HepG2 (cell line): Measurements from ENCODE around the gene NYAP1. TPM values are rescaled to one million over a fixed set of nuclear protein-coding genes. Genes with fewer than 3 reads are reported as not detected.

Source experiments
- ATF5 ChIP-seq: sonication (generic); formaldehyde crosslinking; IDR thresholded peaks from 2 replicates; pipeline ENCODE4 v1.4.0; 2020; ENCODE audit warnings: mild to moderate bottlenecking, low read depth, missing genetic modification reagents
- FOSL2 ChIP-seq: sonication (generic); formaldehyde crosslinking; IDR thresholded peaks from 2 replicates; pipeline ENCODE4 v1.4.0; 2020; ENCODE audit warnings: missing genetic modification reagents
- HMGXB4 ChIP-seq, 2 experiments: sonication (generic) in 1 of 2; formaldehyde crosslinking in 1 of 2; IDR thresholded peaks; 2 replicates each; pipeline versions ENCODE4 v1.4.0 to v1.6.1; 2018 to 2020; ENCODE audit warnings: missing genetic modification reagents in 2 of 2, borderline replicate concordance in 1 of 2, low read depth in 1 of 2, mild to moderate bottlenecking in 1 of 2, missing biosample characterization in 1 of 2
- MAFG ChIP-seq: sonication (generic); formaldehyde crosslinking; IDR thresholded peaks from 2 replicates; pipeline ENCODE4 v1.5.1; 2020; ENCODE audit warnings: mild to moderate bottlenecking, missing genetic modification reagents
- MLXIP ChIP-seq: sonication (generic); formaldehyde crosslinking; IDR thresholded peaks from 2 replicates; pipeline ENCODE4 v1.9.0; 2021; ENCODE audit warnings: missing genetic modification reagents, borderline replicate concordance
- NKX3-1 ChIP-seq: sonication (generic); formaldehyde crosslinking; IDR thresholded peaks from 2 replicates; pipeline ENCODE4 v1.5.0; 2020; ENCODE audit warnings: missing genetic modification reagents
- SP1 ChIP-seq, 2 experiments: fragments of 450-650 bp in 1 of 2; sonication (generic) in 1 of 2; formaldehyde crosslinking in 1 of 2; IDR thresholded peaks; 2 replicates each; pipeline versions ENCODE4 v1.4.0 to v1.6.1; 2016 to 2020; ENCODE audit warnings: missing genetic modification reagents in 1 of 2
- TRAFD1 ChIP-seq: sonication (generic); formaldehyde crosslinking; IDR thresholded peaks from 2 replicates; pipeline ENCODE4 v1.5.1; 2020; ENCODE audit warnings: missing genetic modification reagents, mild to moderate bottlenecking, borderline replicate concordance
- UBTF ChIP-seq: sonication (generic); formaldehyde crosslinking; IDR thresholded peaks from 2 replicates; pipeline ENCODE4 v1.4.0; 2020; ENCODE audit warnings: mild to moderate bottlenecking, missing genetic modification reagents
- ZBTB3 ChIP-seq: sonication (generic); formaldehyde crosslinking; IDR thresholded peaks from 2 replicates; pipeline ENCODE4 v1.4.0; 2020; ENCODE audit warnings: low read depth, mild to moderate bottlenecking, moderate library complexity, missing genetic modification reagents, borderline replicate concordance
- ZNF280B ChIP-seq: sonication (generic); formaldehyde crosslinking; IDR thresholded peaks from 2 replicates; pipeline ENCODE4 v1.5.0; 2020; ENCODE audit warnings: missing genetic modification reagents, mild to moderate bottlenecking, borderline replicate concordance
- ZNF282 ChIP-seq: fragments of 450-650 bp; IDR thresholded peaks from 2 replicates; pipeline ENCODE4 v1.6.1; 2018; ENCODE audit not compliant: partially characterized antibody
- ZNF556 ChIP-seq: sonication (generic); formaldehyde crosslinking; IDR thresholded peaks from 2 replicates; pipeline ENCODE4 v1.4.0; 2020; ENCODE audit warnings: mild to moderate bottlenecking, missing genetic modification reagents, borderline replicate concordance
- ZNF605 ChIP-seq: sonication (generic); formaldehyde crosslinking; IDR thresholded peaks from 2 replicates; pipeline ENCODE4 v1.8.0; 2022; ENCODE audit warnings: mild to moderate bottlenecking, missing genetic modification reagents
- ZNF766 ChIP-seq: sonication (generic); formaldehyde crosslinking; IDR thresholded peaks from 2 replicates; pipeline ENCODE4 v1.5.0; 2020; ENCODE audit warnings: missing genetic modification reagents, borderline replicate concordance
- ZNF883 ChIP-seq: sonication (generic); formaldehyde crosslinking; IDR thresholded peaks from 2 replicates; pipeline ENCODE4 v1.5.1; 2020; ENCODE audit warnings: mild to moderate bottlenecking, missing genetic modification reagents; ENCODE audit errors: not compliant biosample characterization
- polyA plus RNA-seq, 8 experiments: library from polyadenylated mRNA; depleted of rRNA in 3 of 8; stranded (reverse) in 7 of 8; unstranded in 1 of 8; fragments of >200 nt; fragmentation: Illumina TruSeq in 4 of 8; extraction: Trizol in 4 of 8; gene quantifications; 2 replicates each; pipeline versions ENCODE4 v1.2.1 to v1.2.3, GENCODE V29; 2011 to 2016; ENCODE audit warnings: low read depth in 4 of 8, missing spikeins in 1 of 8, mixed read lengths in 1 of 8; ENCODE audit not compliant: insufficient read depth in 1 of 8
- total RNA-seq, 5 experiments: library from RNA; depleted of rRNA; stranded (reverse); fragments of >200 nt; fragmentation: Illumina TruSeq; extraction: Trizol; gene quantifications; 2 replicates each; pipeline ENCODE4 v1.2.3, GENCODE V29; 2016; ENCODE audit warnings: low read depth in 1 of 5

NYAP1 gene
- total and polyA plus RNA-seq, 2 of the 13 experiments (the other 11 are each of a cell fraction or from before 2014, with no cell fraction given): 0.15 to 0.46 TPM

- TF ChIP-seq ATF5 (no peak), ZNF883 (no peak), MLXIP (no peak), ZNF556 (peak; percentile 63; the same call in 1 of the 2 replicates), MAFG (CRISPR knock-in tag) (no peak), SP1 (IDR thresholded peaks at IDR 0.05) (no peak), SP1 (CRISPR knock-in tag; IDR thresholded peaks at IDR 0.05) (no peak; the same call in 1 of the 2 replicates), ZBTB3 (CRISPR knock-in tag) (0 out of 2 replicates have a peak, but pooled peaks have one; percentile 48), ZNF282 (no peak), UBTF (CRISPR knock-in tag) (peak; percentile 39; the same call in 1 of the 2 replicates), ZNF766 (CRISPR knock-in tag) (no peak), ZNF280B (CRISPR knock-in tag) (0 out of 2 replicates have a peak, but pooled peaks have one; percentile 17), HMGXB4 (CRISPR knock-in tag; IDR thresholded peaks at IDR 0.05; ENCODE audit: borderline replicate concordance in 1 of 2, low read depth in 1 of 2) (peak; percentile 90 to 95), FOSL2 (CRISPR knock-in tag) (no peak), ZNF605 (CRISPR knock-in tag) (no peak), NKX3-1 (CRISPR knock-in tag) (no peak), TRAFD1 (CRISPR knock-in tag) (no peak)
These were observed 521 bp upstream of the NYAP1 start (continued) for GRCh38 chr7:100483090-100483721.
